GM23248 (cell line): ENCODE data around the gene MON2.

Experiments
- EZH2 ChIP-seq: fragments of 200-600 bp; sonication (generic); IDR thresholded peaks from 2 replicates; pipeline ENCODE4 v1.6.1; 2018; ENCODE audit warnings: antibody characterized with exemption, mild to moderate bottlenecking; ENCODE audit not compliant: insufficient read depth, poor library complexity, severe bottlenecking
- EZH2phosphoT487 ChIP-seq: fragments of 200-600 bp; sonication (generic); IDR thresholded peaks from 2 replicates; pipeline ENCODE4 v1.6.1; 2018; ENCODE audit warnings: antibody characterized with exemption, moderate library complexity, mild to moderate bottlenecking, low read depth; ENCODE audit not compliant: insufficient read depth

GRCh38 chr12:62533755-62534107, 67.1 kb downstream of the MON2 start:
- TF ChIP-seq EZH2: no peak
- TF ChIP-seq EZH2phosphoT487: no peak
